GM12878 (cell line): ENCODE results near the gene RAB11A.

Source experiments
- EZH2 ChIP-seq: IDR thresholded peaks from 2 replicates; pipeline ENCODE4 v1.6.1; 2012; ENCODE audit warnings: low read depth, mild to moderate bottlenecking, control low read depth, inconsistent platforms, low read length, borderline replicate concordance; ENCODE audit not compliant: control insufficient read depth
- ZNF274 ChIP-seq: IDR thresholded peaks from one replicate; pipeline ENCODE4 v1.8.0; 2011; ENCODE audit not compliant: insufficient read length, insufficient read depth
- TF ChIP-seq, protein P1 (sequence below): IDR thresholded peaks from 2 replicates; pipeline ENCODE4 v1.6.1; 2012; ENCODE audit warnings: low read depth, low read length, improper control_type of control experiment
- TF ChIP-seq, protein P2 (sequence below), 3 experiments: IDR thresholded peaks in 2 of 3; conservative IDR thresholded peaks in 1 of 3; 2 replicates each; pipeline ENCODE4 v1.5.1; 2011; ENCODE audit warnings: low read depth in 3 of 3, low read length in 3 of 3, mild to moderate bottlenecking in 3 of 3, control low read depth in 2 of 3, moderate library complexity in 2 of 3, inconsistent platforms in 1 of 3, mixed read lengths in 1 of 3; ENCODE audit not compliant: control insufficient read depth in 2 of 3, insufficient read depth in 1 of 3; ENCODE audit errors: extremely low read depth in 1 of 3
- TF ChIP-seq, protein P3 (sequence below): IDR thresholded peaks from 2 replicates; pipeline ENCODE4 v1.6.1; 2011; ENCODE audit warnings: low read depth, mild to moderate bottlenecking, low read length, moderate library complexity, borderline replicate concordance; ENCODE audit errors: extremely low read depth

DNA sequence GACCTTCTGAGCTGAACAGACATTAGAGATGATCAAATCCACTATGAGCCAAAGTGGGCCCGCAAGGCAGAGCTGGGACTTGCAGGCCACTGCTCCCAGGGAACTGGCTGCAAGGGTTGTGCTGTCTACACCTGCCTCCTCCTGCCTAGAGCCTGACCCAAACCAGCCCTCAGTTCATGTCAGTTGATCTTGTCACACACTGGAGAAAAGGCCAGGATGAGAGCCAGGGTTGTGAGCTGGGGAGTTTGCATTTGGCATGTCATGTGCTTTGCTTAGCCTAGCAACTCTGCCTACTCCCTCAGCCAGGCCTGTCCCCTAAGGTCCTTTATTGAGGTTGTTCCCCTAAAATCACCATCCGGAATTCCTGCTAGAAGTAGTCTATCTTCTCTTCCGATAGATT is 67.8 kb downstream of the RAB11A start:
- TF ChIP-seq, protein P1, sequence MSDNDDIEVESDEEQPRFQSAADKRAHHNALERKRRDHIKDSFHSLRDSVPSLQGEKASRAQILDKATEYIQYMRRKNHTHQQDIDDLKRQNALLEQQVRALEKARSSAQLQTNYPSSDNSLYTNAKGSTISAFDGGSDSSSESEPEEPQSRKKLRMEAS: no peak
- no peak for TF ChIP-seq EZH2
- no peak for TF ChIP-seq ZNF274
- TF ChIP-seq, protein P2, sequence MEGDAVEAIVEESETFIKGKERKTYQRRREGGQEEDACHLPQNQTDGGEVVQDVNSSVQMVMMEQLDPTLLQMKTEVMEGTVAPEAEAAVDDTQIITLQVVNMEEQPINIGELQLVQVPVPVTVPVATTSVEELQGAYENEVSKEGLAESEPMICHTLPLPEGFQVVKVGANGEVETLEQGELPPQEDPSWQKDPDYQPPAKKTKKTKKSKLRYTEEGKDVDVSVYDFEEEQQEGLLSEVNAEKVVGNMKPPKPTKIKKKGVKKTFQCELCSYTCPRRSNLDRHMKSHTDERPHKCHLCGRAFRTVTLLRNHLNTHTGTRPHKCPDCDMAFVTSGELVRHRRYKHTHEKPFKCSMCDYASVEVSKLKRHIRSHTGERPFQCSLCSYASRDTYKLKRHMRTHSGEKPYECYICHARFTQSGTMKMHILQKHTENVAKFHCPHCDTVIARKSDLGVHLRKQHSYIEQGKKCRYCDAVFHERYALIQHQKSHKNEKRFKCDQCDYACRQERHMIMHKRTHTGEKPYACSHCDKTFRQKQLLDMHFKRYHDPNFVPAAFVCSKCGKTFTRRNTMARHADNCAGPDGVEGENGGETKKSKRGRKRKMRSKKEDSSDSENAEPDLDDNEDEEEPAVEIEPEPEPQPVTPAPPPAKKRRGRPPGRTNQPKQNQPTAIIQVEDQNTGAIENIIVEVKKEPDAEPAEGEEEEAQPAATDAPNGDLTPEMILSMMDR (IDR thresholded peaks at IDR 0.05 in 2 of 3, conservative IDR thresholded peaks at IDR 0.05 in 1 of 3; ENCODE audit: control insufficient read depth in 2 of 3, extremely low read depth in 1 of 3, insufficient read depth in 1 of 3, low read depth in 3 of 3, low read length in 3 of 3): no peak
- TF ChIP-seq, protein P3, sequence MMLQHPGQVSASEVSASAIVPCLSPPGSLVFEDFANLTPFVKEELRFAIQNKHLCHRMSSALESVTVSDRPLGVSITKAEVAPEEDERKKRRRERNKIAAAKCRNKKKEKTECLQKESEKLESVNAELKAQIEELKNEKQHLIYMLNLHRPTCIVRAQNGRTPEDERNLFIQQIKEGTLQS: no peak
